WTC11 (cell line): ENCODE results near the gene OR8S1. TPM values are rescaled to one million over a fixed set of nuclear protein-coding genes. Genes with fewer than 3 reads are reported as not detected.

Source experiments
- ATAC-seq: fragments of 200-7000 bp; cut with Tn5 transposase; 2 replicates; pipeline ENCODE4 v1.10.0; 2021; ENCODE audit warnings: mild to moderate bottlenecking, moderate library complexity
- CTCF ChIA-PET: fragments of 300-600 bp; sonication (Branson Sonifier 250); formaldehyde crosslinking; loops from one replicate; lab custom pipeline; 2021; ENCODE audit warnings: antibody characterized with exemption; lab: Charles Lee
- POLR2A ChIA-PET: fragments of 350-600 bp; sonication (Branson Sonifier 250); formaldehyde crosslinking; loops from one replicate; lab custom pipeline; 2021; ENCODE audit warnings: antibody characterized with exemption; lab: Charles Lee
- DNase-seq: peaks from one replicate; pipeline ENCODE4 v3.0.0; 2021; ENCODE audit warnings: low spot score
- H3K27ac Mint-ChIP-seq: 2 replicates; pipeline ENCODE4 v1.8.0; 2021; ENCODE audit warnings: mixed read lengths
- H3K27me3 Mint-ChIP-seq: 2 replicates; pipeline ENCODE4 v1.8.0; 2021; ENCODE audit warnings: low read depth, mild to moderate bottlenecking, moderate library complexity, mixed read lengths
- H3K36me3 Mint-ChIP-seq: 2 replicates; pipeline ENCODE4 v1.8.0; 2021; ENCODE audit warnings: mixed read lengths
- H3K4me1 Mint-ChIP-seq: 2 replicates; pipeline ENCODE4 v1.8.0; 2022; ENCODE audit warnings: mixed read lengths
- H3K4me3 Mint-ChIP-seq: 2 replicates; pipeline ENCODE4 v1.8.0; 2021; ENCODE audit warnings: mild to moderate bottlenecking, moderate library complexity, mixed read lengths
- H3K9me3 Mint-ChIP-seq: 2 replicates; pipeline ENCODE4 v1.8.0; 2021; ENCODE audit warnings: mixed read lengths
- CREM ChIP-seq: sonication (generic); formaldehyde crosslinking; IDR thresholded peaks from 2 replicates; pipeline ENCODE4 v1.8.1; 2022; ENCODE audit warnings: mild to moderate bottlenecking, missing genetic modification reagents, moderate library complexity
- FOXK1 ChIP-seq: sonication (generic); formaldehyde crosslinking; IDR thresholded peaks from 2 replicates; pipeline ENCODE4 v1.8.0; 2022; ENCODE audit warnings: mild to moderate bottlenecking, moderate library complexity, missing genetic modification reagents
- KAT7 ChIP-seq: sonication (generic); formaldehyde crosslinking; IDR thresholded peaks from 2 replicates; pipeline ENCODE4 v1.8.1; 2023; ENCODE audit warnings: missing genetic modification reagents, mild to moderate bottlenecking, borderline replicate concordance
- MYBL2 ChIP-seq: sonication (generic); formaldehyde crosslinking; IDR thresholded peaks from 2 replicates; pipeline ENCODE4 v1.8.1; 2023; ENCODE audit warnings: mild to moderate bottlenecking, moderate library complexity, missing genetic modification reagents
- TCF7 ChIP-seq: sonication (generic); formaldehyde crosslinking; IDR thresholded peaks from 2 replicates; pipeline ENCODE4 v1.8.0; 2022; ENCODE audit warnings: mild to moderate bottlenecking, low read depth, missing genetic modification reagents, moderate library complexity
- TEAD1 ChIP-seq: sonication (generic); formaldehyde crosslinking; IDR thresholded peaks from 2 replicates; pipeline ENCODE4 v1.8.0; 2022; ENCODE audit warnings: mild to moderate bottlenecking, missing genetic modification reagents
- TP53 ChIP-seq: sonication (generic); formaldehyde crosslinking; IDR thresholded peaks from 2 replicates; pipeline ENCODE4 v1.8.1; 2023; ENCODE audit warnings: mild to moderate bottlenecking, missing genetic modification reagents
- total RNA-seq: library from RNA; stranded (reverse); gene quantifications from 3 replicates; pipeline ENCODE4 v1.2.3, GENCODE V29; 2021
- TF ChIP-seq, protein P1 (sequence below): sonication (generic); formaldehyde crosslinking; IDR thresholded peaks from 2 replicates; pipeline ENCODE4 v1.8.0; 2023; ENCODE audit warnings: mild to moderate bottlenecking, missing genetic modification reagents
- TF ChIP-seq, protein P2 (sequence below): sonication (generic); formaldehyde crosslinking; IDR thresholded peaks from 2 replicates; pipeline ENCODE4 v1.8.1; 2022; ENCODE audit warnings: mild to moderate bottlenecking, moderate library complexity, missing genetic modification reagents
- TF ChIP-seq, protein P3 (sequence below): fragments of 250-450 bp; sonication (Bioruptor Pico); IDR thresholded peaks from 2 replicates; pipeline ENCODE4 v1.9.0; 2021; ENCODE audit warnings: mild to moderate bottlenecking
- TF ChIP-seq, protein P4 (sequence below): sonication (generic); formaldehyde crosslinking; conservative IDR thresholded peaks from 2 replicates; pipeline ENCODE4 v1.8.1; 2023; ENCODE audit warnings: mild to moderate bottlenecking, low read depth, missing genetic modification reagents, moderate library complexity
- TF ChIP-seq, protein P5 (sequence below): sonication (generic); formaldehyde crosslinking; IDR thresholded peaks from 2 replicates; pipeline ENCODE4 v1.8.0; 2023; ENCODE audit warnings: missing genetic modification reagents, mild to moderate bottlenecking, borderline replicate concordance
- TF ChIP-seq, protein P6 (sequence below): fragments of 250-450 bp; sonication (Bioruptor Pico); IDR thresholded peaks from 2 replicates; pipeline ENCODE4 v2.1.2; 2022; ENCODE audit warnings: mild to moderate bottlenecking, moderate library complexity
- TF ChIP-seq, protein P7 (sequence below): sonication (generic); formaldehyde crosslinking; IDR thresholded peaks from 2 replicates; pipeline ENCODE4 v1.8.0; 2022; ENCODE audit warnings: mild to moderate bottlenecking, missing genetic modification reagents
- TF ChIP-seq, protein P8 (sequence below): sonication (generic); formaldehyde crosslinking; IDR thresholded peaks from 2 replicates; pipeline ENCODE4 v1.8.0; 2022; ENCODE audit warnings: mild to moderate bottlenecking, missing genetic modification reagents
- TF ChIP-seq, protein P9 (sequence below): sonication (generic); formaldehyde crosslinking; IDR thresholded peaks from 2 replicates; pipeline ENCODE4 v1.8.1; 2023; ENCODE audit warnings: mild to moderate bottlenecking, moderate library complexity, missing genetic modification reagents

OR8S1 gene
- total RNA-seq, 1 experiment from 2014 or later, result not detected

DNA sequence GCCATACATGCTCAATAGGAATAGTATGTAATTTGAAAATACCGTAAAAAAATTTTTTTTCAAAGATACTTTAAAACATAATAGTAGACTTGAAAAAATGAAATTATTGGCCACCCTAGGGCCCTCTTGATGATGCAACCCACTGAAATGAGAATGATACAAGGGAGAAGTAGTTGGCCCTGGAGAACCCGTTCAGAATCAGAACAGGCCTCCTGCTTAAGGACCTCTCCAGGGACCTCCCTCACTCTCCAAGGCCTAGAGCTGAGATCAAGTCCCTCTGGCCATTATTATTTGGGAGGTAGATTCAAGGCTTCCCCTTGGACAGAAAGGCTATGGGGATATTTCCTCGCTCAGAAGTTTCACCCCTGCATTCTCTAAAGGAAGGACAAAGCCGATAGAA, 32.5 kb downstream of the OR8S1 start:
- H3K9me3 Mint-ChIP-seq, result peaks cover 35% of the 10 kb centered on the region
- TF ChIP-seq MYBL2 (CRISPR knock-in tag) (no peak), TP53 (CRISPR knock-in tag) (no peak), TCF7 (no peak), KAT7 (no peak)
- no peak for ATAC-seq
- ChIA-PET POLR2A (no interaction called here), CTCF (no interaction called here)
- no peak overlapping the region for H3K4me3 Mint-ChIP-seq
- H3K4me1 Mint-ChIP-seq, result peaks cover 23% of the 10 kb centered on the region
- no peaks in the 10 kb centered on the region; the same call in 1 of the 2 replicates for H3K27me3 Mint-ChIP-seq
- no peak overlapping the region for H3K27ac Mint-ChIP-seq
- DNase-seq, result no peak
- H3K36me3 Mint-ChIP-seq, result peaks cover 13% of the 10 kb centered on the region

DNA sequence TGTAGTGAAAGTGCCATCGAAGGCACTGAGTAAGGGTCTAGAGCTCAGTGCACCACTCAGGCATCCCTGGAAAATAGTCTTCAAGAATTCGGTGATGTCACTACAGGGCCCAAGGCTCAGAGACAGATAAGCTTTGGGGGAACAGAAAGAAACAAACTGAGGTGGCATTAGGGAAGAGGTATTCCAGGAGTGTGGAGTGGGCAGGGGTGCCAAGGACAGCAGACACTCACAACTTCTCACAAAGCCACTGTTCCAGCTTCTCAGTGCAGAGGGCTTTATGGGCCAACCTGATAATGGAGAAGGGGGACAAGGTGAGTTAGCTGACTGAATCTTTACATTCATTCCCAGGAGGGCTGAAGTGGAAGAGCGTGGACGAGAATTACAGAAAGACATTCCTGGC, 42.3 kb downstream of the OR8S1 start:
- Mint-ChIP-seq H3K36me3 (no peaks in the 10 kb centered on the region), H3K27me3 (peaks cover 4% of the 10 kb centered on the region), H3K27ac (no peak overlapping the region), H3K9me3 (no peaks in the 10 kb centered on the region), H3K4me1 (no peaks in the 10 kb centered on the region), H3K4me3 (no peak overlapping the region)
- POLR2A ChIA-PET, result no interaction called here
- ATAC-seq, result no peak
- no peak for DNase-seq
- CTCF ChIA-PET, result interaction anchor here (0.6 to 1.1 kb wide), 2 partner anchors 51 to 300 kb away, joined by 3 read pairs; no protein-coding TSS in a partner anchor
- TF ChIP-seq CREM (CRISPR knock-in tag) (no peak), TEAD1 (no peak), MYBL2 (CRISPR knock-in tag) (no peak), FOXK1 (CRISPR knock-in tag) (no peak)
- TF ChIP-seq, protein P1, sequence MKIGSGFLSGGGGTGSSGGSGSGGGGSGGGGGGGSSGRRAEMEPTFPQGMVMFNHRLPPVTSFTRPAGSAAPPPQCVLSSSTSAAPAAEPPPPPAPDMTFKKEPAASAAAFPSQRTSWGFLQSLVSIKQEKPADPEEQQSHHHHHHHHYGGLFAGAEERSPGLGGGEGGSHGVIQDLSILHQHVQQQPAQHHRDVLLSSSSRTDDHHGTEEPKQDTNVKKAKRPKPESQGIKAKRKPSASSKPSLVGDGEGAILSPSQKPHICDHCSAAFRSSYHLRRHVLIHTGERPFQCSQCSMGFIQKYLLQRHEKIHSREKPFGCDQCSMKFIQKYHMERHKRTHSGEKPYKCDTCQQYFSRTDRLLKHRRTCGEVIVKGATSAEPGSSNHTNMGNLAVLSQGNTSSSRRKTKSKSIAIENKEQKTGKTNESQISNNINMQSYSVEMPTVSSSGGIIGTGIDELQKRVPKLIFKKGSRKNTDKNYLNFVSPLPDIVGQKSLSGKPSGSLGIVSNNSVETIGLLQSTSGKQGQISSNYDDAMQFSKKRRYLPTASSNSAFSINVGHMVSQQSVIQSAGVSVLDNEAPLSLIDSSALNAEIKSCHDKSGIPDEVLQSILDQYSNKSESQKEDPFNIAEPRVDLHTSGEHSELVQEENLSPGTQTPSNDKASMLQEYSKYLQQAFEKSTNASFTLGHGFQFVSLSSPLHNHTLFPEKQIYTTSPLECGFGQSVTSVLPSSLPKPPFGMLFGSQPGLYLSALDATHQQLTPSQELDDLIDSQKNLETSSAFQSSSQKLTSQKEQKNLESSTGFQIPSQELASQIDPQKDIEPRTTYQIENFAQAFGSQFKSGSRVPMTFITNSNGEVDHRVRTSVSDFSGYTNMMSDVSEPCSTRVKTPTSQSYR (CRISPR knock-in tag), result no peak
- TF ChIP-seq, protein P2, sequence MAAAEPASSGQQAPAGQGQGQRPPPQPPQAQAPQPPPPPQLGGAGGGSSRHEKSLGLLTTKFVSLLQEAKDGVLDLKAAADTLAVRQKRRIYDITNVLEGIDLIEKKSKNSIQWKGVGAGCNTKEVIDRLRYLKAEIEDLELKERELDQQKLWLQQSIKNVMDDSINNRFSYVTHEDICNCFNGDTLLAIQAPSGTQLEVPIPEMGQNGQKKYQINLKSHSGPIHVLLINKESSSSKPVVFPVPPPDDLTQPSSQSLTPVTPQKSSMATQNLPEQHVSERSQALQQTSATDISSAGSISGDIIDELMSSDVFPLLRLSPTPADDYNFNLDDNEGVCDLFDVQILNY (CRISPR knock-in tag), result no peak
- TF ChIP-seq, protein P3, sequence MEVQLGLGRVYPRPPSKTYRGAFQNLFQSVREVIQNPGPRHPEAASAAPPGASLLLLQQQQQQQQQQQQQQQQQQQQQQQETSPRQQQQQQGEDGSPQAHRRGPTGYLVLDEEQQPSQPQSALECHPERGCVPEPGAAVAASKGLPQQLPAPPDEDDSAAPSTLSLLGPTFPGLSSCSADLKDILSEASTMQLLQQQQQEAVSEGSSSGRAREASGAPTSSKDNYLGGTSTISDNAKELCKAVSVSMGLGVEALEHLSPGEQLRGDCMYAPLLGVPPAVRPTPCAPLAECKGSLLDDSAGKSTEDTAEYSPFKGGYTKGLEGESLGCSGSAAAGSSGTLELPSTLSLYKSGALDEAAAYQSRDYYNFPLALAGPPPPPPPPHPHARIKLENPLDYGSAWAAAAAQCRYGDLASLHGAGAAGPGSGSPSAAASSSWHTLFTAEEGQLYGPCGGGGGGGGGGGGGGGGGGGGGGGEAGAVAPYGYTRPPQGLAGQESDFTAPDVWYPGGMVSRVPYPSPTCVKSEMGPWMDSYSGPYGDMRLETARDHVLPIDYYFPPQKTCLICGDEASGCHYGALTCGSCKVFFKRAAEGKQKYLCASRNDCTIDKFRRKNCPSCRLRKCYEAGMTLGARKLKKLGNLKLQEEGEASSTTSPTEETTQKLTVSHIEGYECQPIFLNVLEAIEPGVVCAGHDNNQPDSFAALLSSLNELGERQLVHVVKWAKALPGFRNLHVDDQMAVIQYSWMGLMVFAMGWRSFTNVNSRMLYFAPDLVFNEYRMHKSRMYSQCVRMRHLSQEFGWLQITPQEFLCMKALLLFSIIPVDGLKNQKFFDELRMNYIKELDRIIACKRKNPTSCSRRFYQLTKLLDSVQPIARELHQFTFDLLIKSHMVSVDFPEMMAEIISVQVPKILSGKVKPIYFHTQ (CRISPR knock-in tag), result no peak
- TF ChIP-seq, protein P4, sequence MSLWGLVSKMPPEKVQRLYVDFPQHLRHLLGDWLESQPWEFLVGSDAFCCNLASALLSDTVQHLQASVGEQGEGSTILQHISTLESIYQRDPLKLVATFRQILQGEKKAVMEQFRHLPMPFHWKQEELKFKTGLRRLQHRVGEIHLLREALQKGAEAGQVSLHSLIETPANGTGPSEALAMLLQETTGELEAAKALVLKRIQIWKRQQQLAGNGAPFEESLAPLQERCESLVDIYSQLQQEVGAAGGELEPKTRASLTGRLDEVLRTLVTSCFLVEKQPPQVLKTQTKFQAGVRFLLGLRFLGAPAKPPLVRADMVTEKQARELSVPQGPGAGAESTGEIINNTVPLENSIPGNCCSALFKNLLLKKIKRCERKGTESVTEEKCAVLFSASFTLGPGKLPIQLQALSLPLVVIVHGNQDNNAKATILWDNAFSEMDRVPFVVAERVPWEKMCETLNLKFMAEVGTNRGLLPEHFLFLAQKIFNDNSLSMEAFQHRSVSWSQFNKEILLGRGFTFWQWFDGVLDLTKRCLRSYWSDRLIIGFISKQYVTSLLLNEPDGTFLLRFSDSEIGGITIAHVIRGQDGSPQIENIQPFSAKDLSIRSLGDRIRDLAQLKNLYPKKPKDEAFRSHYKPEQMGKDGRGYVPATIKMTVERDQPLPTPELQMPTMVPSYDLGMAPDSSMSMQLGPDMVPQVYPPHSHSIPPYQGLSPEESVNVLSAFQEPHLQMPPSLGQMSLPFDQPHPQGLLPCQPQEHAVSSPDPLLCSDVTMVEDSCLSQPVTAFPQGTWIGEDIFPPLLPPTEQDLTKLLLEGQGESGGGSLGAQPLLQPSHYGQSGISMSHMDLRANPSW (CRISPR knock-in tag), result no peak
- TF ChIP-seq, protein P5, sequence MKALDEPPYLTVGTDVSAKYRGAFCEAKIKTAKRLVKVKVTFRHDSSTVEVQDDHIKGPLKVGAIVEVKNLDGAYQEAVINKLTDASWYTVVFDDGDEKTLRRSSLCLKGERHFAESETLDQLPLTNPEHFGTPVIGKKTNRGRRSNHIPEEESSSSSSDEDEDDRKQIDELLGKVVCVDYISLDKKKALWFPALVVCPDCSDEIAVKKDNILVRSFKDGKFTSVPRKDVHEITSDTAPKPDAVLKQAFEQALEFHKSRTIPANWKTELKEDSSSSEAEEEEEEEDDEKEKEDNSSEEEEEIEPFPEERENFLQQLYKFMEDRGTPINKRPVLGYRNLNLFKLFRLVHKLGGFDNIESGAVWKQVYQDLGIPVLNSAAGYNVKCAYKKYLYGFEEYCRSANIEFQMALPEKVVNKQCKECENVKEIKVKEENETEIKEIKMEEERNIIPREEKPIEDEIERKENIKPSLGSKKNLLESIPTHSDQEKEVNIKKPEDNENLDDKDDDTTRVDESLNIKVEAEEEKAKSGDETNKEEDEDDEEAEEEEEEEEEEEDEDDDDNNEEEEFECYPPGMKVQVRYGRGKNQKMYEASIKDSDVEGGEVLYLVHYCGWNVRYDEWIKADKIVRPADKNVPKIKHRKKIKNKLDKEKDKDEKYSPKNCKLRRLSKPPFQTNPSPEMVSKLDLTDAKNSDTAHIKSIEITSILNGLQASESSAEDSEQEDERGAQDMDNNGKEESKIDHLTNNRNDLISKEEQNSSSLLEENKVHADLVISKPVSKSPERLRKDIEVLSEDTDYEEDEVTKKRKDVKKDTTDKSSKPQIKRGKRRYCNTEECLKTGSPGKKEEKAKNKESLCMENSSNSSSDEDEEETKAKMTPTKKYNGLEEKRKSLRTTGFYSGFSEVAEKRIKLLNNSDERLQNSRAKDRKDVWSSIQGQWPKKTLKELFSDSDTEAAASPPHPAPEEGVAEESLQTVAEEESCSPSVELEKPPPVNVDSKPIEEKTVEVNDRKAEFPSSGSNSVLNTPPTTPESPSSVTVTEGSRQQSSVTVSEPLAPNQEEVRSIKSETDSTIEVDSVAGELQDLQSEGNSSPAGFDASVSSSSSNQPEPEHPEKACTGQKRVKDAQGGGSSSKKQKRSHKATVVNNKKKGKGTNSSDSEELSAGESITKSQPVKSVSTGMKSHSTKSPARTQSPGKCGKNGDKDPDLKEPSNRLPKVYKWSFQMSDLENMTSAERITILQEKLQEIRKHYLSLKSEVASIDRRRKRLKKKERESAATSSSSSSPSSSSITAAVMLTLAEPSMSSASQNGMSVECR (CRISPR knock-in tag), result no peak
- TF ChIP-seq, protein P6, sequence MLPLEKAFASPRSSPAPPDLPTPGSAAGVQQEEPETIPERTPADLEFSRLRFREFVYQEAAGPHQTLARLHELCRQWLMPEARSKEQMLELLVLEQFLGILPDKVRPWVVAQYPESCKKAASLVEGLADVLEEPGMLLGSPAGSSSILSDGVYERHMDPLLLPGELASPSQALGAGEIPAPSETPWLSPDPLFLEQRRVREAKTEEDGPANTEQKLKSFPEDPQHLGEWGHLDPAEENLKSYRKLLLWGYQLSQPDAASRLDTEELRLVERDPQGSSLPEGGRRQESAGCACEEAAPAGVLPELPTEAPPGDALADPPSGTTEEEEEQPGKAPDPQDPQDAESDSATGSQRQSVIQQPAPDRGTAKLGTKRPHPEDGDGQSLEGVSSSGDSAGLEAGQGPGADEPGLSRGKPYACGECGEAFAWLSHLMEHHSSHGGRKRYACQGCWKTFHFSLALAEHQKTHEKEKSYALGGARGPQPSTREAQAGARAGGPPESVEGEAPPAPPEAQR, result no peak
- TF ChIP-seq, protein P7, sequence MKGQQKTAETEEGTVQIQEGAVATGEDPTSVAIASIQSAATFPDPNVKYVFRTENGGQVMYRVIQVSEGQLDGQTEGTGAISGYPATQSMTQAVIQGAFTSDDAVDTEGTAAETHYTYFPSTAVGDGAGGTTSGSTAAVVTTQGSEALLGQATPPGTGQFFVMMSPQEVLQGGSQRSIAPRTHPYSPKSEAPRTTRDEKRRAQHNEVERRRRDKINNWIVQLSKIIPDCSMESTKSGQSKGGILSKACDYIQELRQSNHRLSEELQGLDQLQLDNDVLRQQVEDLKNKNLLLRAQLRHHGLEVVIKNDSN (CRISPR knock-in tag), result no peak
- TF ChIP-seq, protein P8, sequence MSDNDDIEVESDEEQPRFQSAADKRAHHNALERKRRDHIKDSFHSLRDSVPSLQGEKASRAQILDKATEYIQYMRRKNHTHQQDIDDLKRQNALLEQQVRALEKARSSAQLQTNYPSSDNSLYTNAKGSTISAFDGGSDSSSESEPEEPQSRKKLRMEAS (CRISPR knock-in tag), result no peak
- TF ChIP-seq, protein P9, sequence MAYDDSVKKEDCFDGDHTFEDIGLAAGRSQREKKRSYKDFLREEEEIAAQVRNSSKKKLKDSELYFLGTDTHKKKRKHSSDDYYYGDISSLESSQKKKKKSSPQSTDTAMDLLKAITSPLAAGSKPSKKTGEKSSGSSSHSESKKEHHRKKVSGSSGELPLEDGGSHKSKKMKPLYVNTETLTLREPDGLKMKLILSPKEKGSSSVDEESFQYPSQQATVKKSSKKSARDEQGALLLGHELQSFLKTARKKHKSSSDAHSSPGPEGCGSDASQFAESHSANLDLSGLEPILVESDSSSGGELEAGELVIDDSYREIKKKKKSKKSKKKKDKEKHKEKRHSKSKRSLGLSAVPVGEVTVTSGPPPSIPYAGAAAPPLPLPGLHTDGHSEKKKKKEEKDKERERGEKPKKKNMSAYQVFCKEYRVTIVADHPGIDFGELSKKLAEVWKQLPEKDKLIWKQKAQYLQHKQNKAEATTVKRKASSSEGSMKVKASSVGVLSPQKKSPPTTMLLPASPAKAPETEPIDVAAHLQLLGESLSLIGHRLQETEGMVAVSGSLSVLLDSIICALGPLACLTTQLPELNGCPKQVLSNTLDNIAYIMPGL (CRISPR knock-in tag), result no peak
